RWPE2 (cell line): ENCODE measurements around the gene PAIP2B.

ENCODE experiments used
- ATAC-seq: fragments of 200-7000 bp; cut with Tn5 transposase; 3 replicates; pipeline ENCODE4 v1.9.1; 2021; ENCODE audit warnings: low read depth
- DNase-seq: peaks from one replicate; pipeline ENCODE4 v3.0.0-alpha.2; 2020; ENCODE audit warnings: low spot score
- H3K27ac ChIP-seq: fragments of 450-650 bp; 2 replicates; pipeline ENCODE4 v1.5.1; 2017; ENCODE audit warnings: mild to moderate bottlenecking; ENCODE audit not compliant: poor library complexity, severe bottlenecking
- H3K27me3 ChIP-seq: fragments of 250-450 bp; sonication (Bioruptor Pico); 2 replicates; pipeline ENCODE4 v1.5.1; 2021; ENCODE audit warnings: mild to moderate bottlenecking, moderate library complexity; ENCODE audit not compliant: insufficient read depth, poor library complexity, severe bottlenecking
- H3K36me3 ChIP-seq: fragments of 250-450 bp; sonication (Bioruptor Pico); 2 replicates; pipeline ENCODE4 v1.5.1; 2020; ENCODE audit warnings: low read depth, mild to moderate bottlenecking, moderate library complexity
- H3K4me1 ChIP-seq: fragments of 250-450 bp; sonication (Bioruptor Pico); 2 replicates; pipeline ENCODE4 v1.5.1; 2021; ENCODE audit warnings: mild to moderate bottlenecking, moderate library complexity; ENCODE audit not compliant: insufficient read depth, poor library complexity, severe bottlenecking
- H3K4me3 ChIP-seq: fragments of 250-450 bp; sonication (Bioruptor Pico); 2 replicates; pipeline ENCODE4 v1.5.1; 2021; ENCODE audit warnings: mild to moderate bottlenecking, moderate library complexity; ENCODE audit not compliant: severe bottlenecking
- H3K9me3 ChIP-seq: fragments of 250-450 bp; sonication (Bioruptor Pico); 2 replicates; pipeline ENCODE4 v1.5.1; 2021; ENCODE audit warnings: mild to moderate bottlenecking, moderate library complexity; ENCODE audit not compliant: severe bottlenecking
- CTCF ChIP-seq: fragments of 450-650 bp; IDR thresholded peaks from one replicate; pipeline ENCODE4 v1.5.1; 2017; ENCODE audit warnings: mild to moderate bottlenecking, moderate library complexity; ENCODE audit not compliant: poor library complexity, severe bottlenecking

The PAIP2B gene

GRCh38 chr2:71150082-71150816 lies 76.7 kb downstream of the PAIP2B start:
- ATAC-seq (peak; percentile 42), DNase-seq (no peak)
- TF ChIP-seq CTCF, result no peak
- H3K27me3 ChIP-seq, result no peaks in the 10 kb centered on the region
- H3K27ac ChIP-seq, result no peak overlapping the region
- no peaks in the 10 kb centered on the region for H3K4me1 ChIP-seq
- no peaks in the 10 kb centered on the region for H3K9me3 ChIP-seq
- H3K36me3 ChIP-seq, result peaks cover 42% of the 10 kb centered on the region
- no peak overlapping the region for H3K4me3 ChIP-seq

GRCh38 chr2:71148506-71149063 lies 78.3 kb downstream of the PAIP2B start:
- Histone ChIP-seq H3K9me3 (no peaks in the 10 kb centered on the region), H3K4me3 (no peak overlapping the region), H3K36me3 (peaks cover 57% of the 10 kb centered on the region), H3K4me1 (no peaks in the 10 kb centered on the region), H3K27me3 (no peaks in the 10 kb centered on the region), H3K27ac (no peak overlapping the region)
- DNase-seq (no peak), ATAC-seq (no peak)
- TF ChIP-seq CTCF, result no peak

- Histone ChIP-seq H3K27me3 (no peaks in the 10 kb centered on the region), H3K4me1 (no peaks in the 10 kb centered on the region), H3K36me3 (peaks cover 90% of the 10 kb centered on the region), H3K9me3 (no peaks in the 10 kb centered on the region), H3K27ac (no peak overlapping the region), H3K4me3 (no peak overlapping the region)
- TF ChIP-seq CTCF, result no peak
- DNase-seq (no peak), ATAC-seq (no peak)
Measured at GRCh38 chr2:71143782-71144181, 83.1 kb downstream of the PAIP2B start.

GRCh38 chr2:71136174-71136573 lies 90.7 kb downstream of the PAIP2B start:
- H3K36me3 ChIP-seq, result peaks cover 87% of the 10 kb centered on the region
- peaks cover 6% of the 10 kb centered on the region for H3K4me1 ChIP-seq
- DNase-seq, result no peak
- no peaks in the 10 kb centered on the region for H3K9me3 ChIP-seq
- ATAC-seq, result no peak
- H3K27ac ChIP-seq, result no peak overlapping the region
- no peak for TF ChIP-seq CTCF
- no peaks in the 10 kb centered on the region for H3K27me3 ChIP-seq
- H3K4me3 ChIP-seq, result no peak overlapping the region

GRCh38 chr2:71133603-71134002 lies 93.3 kb downstream of the PAIP2B start:
- H3K27ac ChIP-seq, result no peak overlapping the region
- DNase-seq (no peak), ATAC-seq (no peak)
- peaks cover 62% of the 10 kb centered on the region for H3K36me3 ChIP-seq
- H3K4me1 ChIP-seq, result peaks cover 6% of the 10 kb centered on the region
- no peaks in the 10 kb centered on the region for H3K9me3 ChIP-seq
- no peaks in the 10 kb centered on the region for H3K27me3 ChIP-seq
- TF ChIP-seq CTCF, result no peak
- no peak overlapping the region for H3K4me3 ChIP-seq
